ENCODE measurements around the gene ZP1.

ZP1 gene

DNA sequence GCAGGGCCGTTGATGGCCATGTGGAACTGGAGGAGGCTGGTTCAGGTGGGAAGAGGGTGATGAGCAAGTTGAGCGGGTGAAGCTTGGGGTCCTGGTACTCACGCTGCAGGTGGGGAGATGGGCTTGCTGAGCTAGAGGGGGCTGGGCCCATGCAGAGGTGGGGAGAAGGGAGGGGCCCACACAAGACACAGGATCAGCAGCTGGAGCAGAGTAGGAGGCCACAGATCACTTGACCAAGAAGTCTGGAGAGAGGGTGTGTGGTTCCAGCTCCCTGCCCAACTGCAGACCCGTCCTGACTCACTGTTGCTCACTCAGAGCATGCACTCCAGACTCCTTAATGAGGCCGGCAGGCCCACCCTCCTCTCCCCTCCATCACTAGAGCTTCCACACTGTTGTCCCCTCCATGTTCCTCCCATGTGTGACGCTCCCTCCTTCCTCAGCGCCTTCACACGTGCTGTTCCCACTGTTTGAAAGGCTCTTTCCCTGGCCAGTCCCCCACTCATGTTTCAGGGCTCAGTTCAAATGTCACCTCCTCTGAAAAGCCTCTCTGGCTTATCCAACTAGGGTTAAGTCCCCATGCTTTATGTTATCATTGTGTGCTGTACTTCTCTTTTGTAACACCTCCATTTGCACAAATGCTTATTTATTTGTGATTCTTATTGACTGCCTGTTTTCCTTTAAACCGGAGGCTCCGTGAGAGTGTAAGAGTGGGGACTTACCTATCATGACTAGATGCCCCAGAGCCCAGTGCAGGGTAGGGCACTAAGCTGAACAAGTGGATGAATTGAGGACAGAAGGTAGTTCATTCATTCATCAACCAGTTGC lies 23.1 kb upstream of the ZP1 start:
- DNase-seq = no peak

DNA sequence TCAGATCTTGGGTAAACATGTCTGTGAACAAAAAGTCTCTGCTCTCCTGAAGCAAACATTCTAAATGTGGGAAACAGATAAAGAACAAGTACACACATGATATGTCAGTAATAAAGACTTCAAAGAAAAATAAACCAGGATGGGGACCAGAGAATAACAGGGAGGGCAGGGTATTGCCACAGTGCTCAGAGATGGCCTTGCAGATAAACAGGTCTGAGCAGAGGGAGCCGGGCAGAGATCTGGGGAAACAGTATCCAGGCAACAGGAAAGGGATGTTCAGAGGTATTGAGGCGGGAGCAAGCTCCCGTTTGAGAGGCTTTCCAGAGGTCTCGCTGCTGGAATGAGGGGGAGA lies 22.5 kb upstream of the ZP1 start:
- DNase-seq = no peak

- DNase-seq = no peak
Observed at GRCh38 chr11:60845338-60845737, 22.0 kb upstream of the ZP1 start.

DNA sequence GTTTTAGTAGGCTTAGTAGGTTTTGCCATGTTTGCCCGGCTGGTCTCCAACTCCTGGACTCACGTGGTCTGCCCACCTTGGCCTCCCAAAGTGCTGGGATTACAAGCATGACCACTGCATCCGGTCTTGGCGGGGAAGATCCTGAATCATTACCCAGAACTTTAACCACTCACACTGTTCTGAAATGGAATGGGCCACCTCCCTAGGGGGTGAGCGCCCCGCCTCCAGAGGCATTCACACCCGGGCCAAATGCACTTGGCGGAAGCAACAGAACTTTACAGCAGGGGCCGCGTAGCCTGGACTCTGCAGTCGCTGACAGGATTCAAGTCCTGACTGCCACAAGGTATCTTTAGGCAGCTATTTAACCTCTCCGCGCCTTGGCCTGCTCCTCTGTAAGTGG lies 20.1 kb upstream of the ZP1 start:
- DNase-seq = no peak

DNA sequence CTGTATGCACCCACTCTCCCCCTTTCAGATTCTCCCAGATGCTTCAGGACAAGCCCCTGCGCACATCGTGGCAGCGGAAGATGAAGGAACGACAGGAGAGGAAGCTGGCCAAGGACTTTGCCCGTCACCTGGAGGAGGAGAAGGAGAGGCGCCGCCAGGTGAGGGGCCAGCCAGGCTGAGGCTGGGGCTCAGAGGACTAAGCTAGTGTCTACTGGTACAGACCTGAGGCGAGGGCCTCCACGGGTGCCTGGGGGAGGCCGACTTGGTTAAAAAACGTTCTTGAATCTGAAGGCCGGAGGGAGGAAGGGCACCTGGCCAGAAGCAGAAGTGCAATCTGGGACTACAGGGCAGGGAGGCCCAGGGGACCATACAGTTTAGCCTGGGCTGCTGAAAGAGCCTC lies 19.4 kb upstream of the ZP1 start:
- no peak for DNase-seq

DNA sequence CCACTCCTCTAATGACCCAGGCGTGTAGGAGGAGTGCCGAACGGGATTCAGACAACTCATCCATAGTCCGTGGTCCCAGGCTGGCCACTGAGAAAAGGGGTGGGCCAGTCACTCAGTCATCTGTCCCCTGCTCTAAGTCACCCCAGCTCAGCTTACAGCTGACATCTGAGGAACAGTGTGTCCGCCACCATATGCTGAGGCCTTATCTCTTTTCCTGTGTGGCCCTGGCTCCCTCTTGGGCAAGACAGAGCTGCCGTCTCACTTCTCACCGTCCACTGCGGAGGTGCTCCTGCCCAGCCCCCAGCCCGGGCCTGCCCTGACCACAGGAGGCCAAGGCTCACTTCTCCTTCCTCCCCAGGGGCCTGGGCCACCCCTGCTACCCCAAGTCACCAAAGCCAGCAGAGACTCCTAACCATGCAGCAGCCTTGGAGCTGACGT lies 18.6 kb upstream of the ZP1 start:
- no peak for DNase-seq

GRCh38 chr11:60849641-60850520 lies 17.5 kb upstream of the ZP1 start:
- DNase-seq = no peak

- no peak for DNase-seq
Observed at GRCh38 chr11:60851327-60852104, 15.8 kb upstream of the ZP1 start.

DNA sequence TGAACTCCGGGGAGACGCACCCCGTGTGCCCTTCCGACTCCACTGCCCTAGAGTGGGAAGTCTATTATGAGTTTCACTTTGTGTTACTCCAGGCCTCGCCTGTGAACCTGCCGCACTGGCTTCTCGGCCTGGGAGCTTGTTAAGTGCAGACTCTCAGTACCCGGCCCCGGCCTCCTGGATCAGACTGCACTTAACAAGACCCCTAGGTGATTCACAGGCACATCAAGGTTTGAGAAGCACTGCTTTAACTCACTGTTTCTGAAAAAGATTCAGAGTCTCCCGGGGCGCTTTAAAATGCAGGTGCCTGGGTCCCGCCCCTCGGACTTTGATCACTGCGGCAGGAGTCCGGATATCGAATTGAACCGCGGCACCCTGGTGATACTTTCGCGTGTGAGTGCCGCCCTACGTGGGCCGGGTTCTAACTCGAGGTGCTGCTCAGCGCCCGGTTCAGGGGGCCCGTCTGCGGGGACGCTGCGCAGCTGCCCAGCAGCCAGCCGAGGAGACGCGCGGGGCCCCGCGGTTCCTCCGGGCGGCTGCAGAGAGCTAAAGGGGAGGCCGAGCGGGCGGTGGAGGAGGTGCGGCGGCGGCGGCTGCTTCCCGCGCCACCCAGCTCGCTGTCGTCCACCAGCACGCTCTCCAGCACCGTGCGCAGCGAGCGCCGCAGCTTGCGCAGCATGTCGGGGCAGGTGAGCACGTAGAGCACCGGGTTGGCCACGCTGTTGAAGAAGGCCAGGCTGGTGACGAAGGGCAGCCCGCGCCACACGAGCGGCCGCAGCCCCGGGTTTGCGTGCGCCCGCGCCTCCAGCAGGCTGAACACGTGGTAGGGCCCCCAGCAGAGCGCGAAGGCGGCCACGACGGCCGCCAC lies 15.0 kb upstream of the ZP1 start:
- no peak for DNase-seq

DNA sequence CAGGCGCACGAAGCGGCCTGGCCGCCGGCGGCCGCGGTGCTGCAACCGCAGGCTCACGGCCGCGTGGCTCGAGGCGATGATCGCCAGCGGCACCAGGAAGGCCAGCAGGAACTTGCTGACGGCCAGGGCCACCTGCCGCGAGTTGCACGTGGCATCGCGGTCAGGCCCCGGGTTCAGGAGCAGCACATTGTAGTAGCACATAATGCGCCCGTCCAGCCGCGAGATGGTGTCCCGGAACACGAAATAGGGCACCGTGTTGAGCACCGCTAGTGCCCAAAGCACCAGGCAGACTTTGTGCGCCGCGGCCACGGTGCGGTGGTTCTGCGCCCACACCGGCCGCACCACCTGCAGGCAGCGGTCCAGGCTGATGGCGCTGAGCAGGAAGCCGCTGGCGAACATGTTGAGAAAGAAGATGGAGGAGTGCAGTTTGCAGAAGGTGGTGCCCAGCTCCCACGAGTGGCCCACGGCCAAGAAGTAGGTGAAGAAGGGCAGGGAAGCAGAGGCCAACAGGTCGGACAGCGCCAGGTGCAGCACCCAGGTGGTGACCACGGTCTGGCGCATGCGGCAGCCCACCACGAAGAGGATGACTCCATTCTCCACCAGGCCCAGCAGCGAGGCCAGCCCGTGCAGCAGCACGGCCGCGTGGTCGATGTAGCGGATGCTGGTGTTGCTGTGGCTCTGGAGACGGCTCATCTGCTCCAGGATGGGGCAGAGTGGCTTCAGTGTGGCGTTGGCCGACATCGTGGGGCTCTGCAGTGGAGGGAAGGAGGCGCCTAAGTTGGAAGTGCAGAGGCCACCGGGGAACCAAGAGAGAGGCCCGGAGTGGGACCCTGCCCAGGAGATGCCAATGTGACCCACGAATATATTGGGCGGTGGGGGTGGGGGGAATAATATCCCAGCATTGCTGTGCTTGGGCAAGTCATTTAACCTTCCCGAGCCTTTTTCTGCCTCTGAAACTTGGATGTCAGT lies 14.1 kb upstream of the ZP1 start:
- DNase-seq = no peak

DNA sequence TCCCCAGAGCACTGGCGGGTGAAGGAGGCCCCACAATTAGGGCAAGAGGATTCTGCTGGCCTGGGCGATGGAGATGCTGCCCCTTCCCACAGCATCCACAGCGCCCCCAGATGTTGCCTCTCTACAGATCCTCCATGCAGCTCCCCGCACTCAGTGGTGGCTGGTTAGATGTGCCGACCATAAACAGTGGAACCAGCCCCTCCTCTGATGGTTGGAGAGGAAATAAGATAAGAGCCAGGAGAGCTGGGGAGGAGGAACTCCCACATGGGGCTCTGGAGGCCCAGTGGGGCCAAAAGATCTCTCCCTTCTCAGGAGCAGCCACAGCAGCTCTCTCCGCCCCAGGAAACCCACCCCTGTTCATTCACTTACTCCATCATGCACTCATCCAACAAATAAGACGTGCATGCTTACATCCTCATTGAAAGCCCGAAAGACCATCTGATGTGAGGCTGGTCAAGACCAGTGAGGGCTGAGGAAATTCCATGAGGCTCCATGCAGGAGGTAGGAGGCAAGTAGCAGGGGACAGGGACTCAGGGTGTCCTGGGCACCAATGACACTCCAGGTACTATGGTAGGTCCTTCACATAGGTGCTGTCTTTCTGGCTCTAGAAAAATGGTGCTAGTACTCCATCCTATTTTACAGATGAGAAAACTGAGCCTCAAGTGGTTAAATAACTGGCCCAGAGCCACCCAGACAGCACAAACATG lies 13.0 kb upstream of the ZP1 start:
- no peak for DNase-seq

GRCh38 chr11:60854847-60855725 lies 12.3 kb upstream of the ZP1 start:
- no peak for DNase-seq

GRCh38 chr11:60855726-60856633 lies 11.4 kb upstream of the ZP1 start, which contains the start of gene PTGDR2:
PTGDR2 (minus strand) TSS chr11:60855950; CDS start chr11:60853722, 2,228 bp downstream.
- no peak for DNase-seq

DNA sequence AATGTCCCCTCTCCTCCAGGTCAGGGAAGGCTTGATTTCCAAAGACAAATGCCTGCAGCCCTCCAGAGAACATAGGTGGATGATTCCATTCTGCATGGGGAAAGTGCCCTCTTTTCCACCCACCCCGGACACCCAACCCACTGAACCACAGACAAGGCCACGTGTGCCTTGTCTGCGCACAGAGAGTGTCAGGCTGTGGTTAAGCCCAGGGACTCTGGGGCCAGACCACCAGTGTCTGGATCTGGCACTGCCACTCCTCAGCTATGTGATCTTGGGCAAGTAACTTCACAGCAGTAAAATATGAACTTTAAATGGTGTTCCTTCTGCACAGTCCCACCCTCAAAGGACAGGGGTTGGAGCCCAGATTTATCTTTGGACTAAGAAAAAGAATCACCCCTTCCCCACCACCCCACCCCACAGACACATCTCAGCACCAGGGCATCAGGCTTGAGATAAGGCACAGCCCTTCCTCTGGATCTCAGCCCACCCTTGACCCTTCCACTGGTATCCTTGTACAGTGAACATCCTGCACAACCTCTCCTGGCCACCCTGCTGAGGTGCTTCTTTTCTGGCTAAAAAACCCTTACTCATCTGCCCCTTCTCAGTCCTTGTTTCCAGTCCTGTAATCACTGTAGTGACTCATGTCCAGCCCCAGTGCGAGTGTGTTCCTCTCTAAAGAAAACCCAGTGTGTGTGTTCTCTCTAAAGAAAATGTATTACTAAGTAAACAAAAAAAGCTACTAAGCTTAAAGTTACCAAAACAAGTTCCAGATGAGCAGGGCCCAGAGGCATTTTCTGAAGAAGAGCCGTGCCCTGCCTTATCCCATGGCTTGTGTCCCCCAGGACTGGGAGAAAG lies 9.7 kb upstream of the ZP1 start:
- DNase-seq = peak in 3 of 4 experiments; percentile 21 to 44 (median 32)

DNA sequence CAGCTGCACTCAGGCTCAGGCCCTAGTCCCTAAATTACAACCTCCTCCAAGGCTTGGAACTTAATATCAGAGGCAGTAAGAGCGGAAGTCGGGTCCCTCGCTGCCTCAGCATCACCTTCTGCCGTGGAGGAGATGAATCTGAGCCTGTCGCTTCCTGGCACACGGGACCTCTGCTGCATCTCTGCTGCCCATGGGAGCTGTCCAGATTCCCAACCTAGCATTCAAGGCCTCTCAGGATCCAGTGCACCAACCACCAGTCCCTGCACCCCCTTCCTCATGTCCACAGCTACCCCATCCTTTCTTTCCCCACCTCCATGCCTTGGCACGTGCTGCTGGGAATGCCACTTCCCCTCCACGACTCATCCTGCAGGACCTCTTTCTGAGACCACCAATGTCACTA lies 9.1 kb upstream of the ZP1 start:
- DNase-seq = no peak

- DNase-seq = peak in 2 of 4 experiments; percentile 15 to 22
Observed at GRCh38 chr11:60858731-60859464, 8.4 kb upstream of the ZP1 start.

Measured in suppressor macrophage (primary cell).